Stimulated activated CD8-positive, alpha-beta memory T cell treated with anti-CD3 and anti-CD28 coated beads, Interleukin-2, amount 100 ng/mL, for 1 hour (primary cell): Measurements from ENCODE around the gene PAQR6.

Experiments used
- DNase-seq, 2 donors: peaks; one replicate each; pipeline ENCODE4 v3.0.0-alpha.2; 2020; ENCODE audit warnings: low read depth in 2 of 2

The PAQR6 gene

DNA sequence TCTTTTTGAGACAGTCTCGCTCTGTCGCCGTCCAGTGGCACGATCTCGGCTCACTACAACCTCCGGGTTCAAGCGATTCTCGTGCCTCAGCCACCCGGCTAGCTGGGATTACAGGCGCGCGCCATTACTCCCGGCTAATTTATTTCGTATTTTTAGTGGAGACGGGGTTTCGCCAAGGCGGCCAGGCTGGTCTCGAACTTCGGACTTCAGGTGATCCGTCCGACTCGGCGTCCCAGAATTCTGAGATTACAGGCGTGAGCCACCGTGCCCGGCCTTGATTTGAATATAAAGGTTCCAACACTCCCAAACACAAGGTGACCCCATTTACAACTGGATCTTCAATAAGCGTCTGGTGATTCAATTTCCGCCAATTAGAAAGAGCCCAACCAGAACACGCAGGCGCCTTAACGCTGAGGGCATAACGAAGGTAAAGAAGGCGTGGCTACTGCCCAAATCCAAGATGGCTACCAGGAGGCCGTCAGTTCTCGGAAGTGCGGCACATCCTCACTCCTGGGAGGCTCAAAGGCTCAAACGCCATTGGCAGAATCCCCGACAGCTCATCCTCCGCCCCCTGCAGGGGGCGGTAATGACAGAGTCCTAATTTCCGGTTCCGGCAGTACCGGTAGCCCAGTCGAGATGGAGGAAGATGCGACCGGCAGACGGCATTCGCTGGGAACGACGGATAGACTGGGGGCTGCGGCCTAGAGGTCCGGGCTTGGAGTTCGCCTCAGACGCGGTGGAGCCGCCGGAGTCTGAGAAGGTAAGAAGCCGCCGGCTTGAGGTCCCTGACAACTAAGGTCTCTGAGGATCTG, 54.2 kb downstream of the PAQR6 start, which contains the start of gene SLC25A44:
TSS of gene SLC25A44 (plus strand) at position 617 of the 812 bp plus-strand sequence. CDS start 5,744 bp downstream, outside the sequence.
- DNase-seq: peak; percentile 89 to 94
